Measurements from ENCODE around the gene CACNG4. TPM values are rescaled to one million over a fixed set of nuclear protein-coding genes. Genes with fewer than 3 reads are reported as not detected.

The CACNG4 gene
- total RNA-seq, 1 experiment from 2014 or later: 6.3 TPM

GRCh38 chr17:66928949-66929348 lies 35.6 kb upstream of the CACNG4 start:
- Histone ChIP-seq H2BK5ac (ENCODE audit: insufficient read length, low read length) (no peak overlapping the region), H3K27ac (ENCODE audit: insufficient read length, low read depth, low read length) (no peak overlapping the region)
- WGBS (ENCODE audit: extremely low coverage, insufficient read length, low lambda C conversion rate): no CpG with 5 or more reads among the region's 5 CpGs

More at GRCh38 chr17:66928949-66929348, 35.6 kb upstream of the CACNG4 start:
- Histone ChIP-seq H3K4me2 (ENCODE audit: insufficient read depth, insufficient read length, low read length) (no peak overlapping the region), H2BK12ac (ENCODE audit: insufficient read length, low read depth, low read length) (no peak overlapping the region), H4K20me1 (ENCODE audit: control insufficient read depth, insufficient read depth, insufficient read length) (no peaks in the 10 kb centered on the region), H3K9me3 (ENCODE audit: control insufficient read depth, low read depth, low read length) (no peaks in the 10 kb centered on the region), H3K56ac (ENCODE audit: insufficient read length, low read depth, low read length) (no peak overlapping the region), H4K8ac (replicated peaks; ENCODE audit: insufficient read length, low read depth, low read length) (no peak overlapping the region), H2AK5ac (ENCODE audit: insufficient read length, low read length) (no peak overlapping the region), H3K27me3 (ENCODE audit: insufficient read depth, low read length) (no peaks in the 10 kb centered on the region), H3K9ac (ENCODE audit: extremely low read depth, insufficient read length, low read length) (no peak overlapping the region), H4K91ac (ENCODE audit: insufficient read length, low read depth, low read length) (no peak overlapping the region), H2BK20ac (ENCODE audit: low read depth, low read length, poor library complexity, severe bottlenecking) (no peak overlapping the region), H4K5ac (ENCODE audit: insufficient read length, low read depth, low read length) (no peak overlapping the region), H3K18ac (ENCODE audit: insufficient read length, low read depth, low read length) (no peak overlapping the region), H2BK15ac (ENCODE audit: low read depth, low read length) (no peak overlapping the region), H3T11ph (ENCODE audit: low read length) (no peak overlapping the region), H3K4ac (ENCODE audit: low read depth, low read length) (no peak overlapping the region), H3K14ac (ENCODE audit: insufficient read depth, low read length) (no peak overlapping the region), H2AFZ (ENCODE audit: low read length) (no peak overlapping the region), H3K23ac (ENCODE audit: insufficient read length, low read depth, low read length) (no peak overlapping the region), H3K79me1 (ENCODE audit: insufficient read depth, low read depth, low read length, poor library complexity, severe bottlenecking) (no peaks in the 10 kb centered on the region), H3K23me2 (ENCODE audit: insufficient read length, low read depth, low read length, poor library complexity, severe bottlenecking) (no peaks in the 10 kb centered on the region), H3K79me2 (ENCODE audit: insufficient read depth, low read length) (no peaks in the 10 kb centered on the region), H2BK120ac (ENCODE audit: low read depth, low read length, poor library complexity, severe bottlenecking) (no peak overlapping the region), H3K4me1 (ENCODE audit: insufficient read depth, low read length) (no peaks in the 10 kb centered on the region)
- no peak for TF ChIP-seq CTCF (conservative IDR thresholded peaks at IDR 0.05)
- H3K9me3 Mint-ChIP-seq: 0 out of 5 replicates have a peak, but pooled peaks cover 0 to under 1% of the 10 kb centered on the region in 2 experiments
- H3K27ac Mint-ChIP-seq: no peak overlapping the region
- no peaks in the 10 kb centered on the region for H3K36me3 Mint-ChIP-seq (ENCODE audit: insufficient read depth in 1 of 3, low read depth in 3 of 3)
- H3K4me1 Mint-ChIP-seq: peaks cover 2% of the 10 kb centered on the region in 2 experiments
- peaks cover 6% of the 10 kb centered on the region for H3K27me3 Mint-ChIP-seq (ENCODE audit: low read depth)
- no peak for DNase-seq
- H3K4me3 Mint-ChIP-seq: no peak overlapping the region

Measured in H9 (cell line).